ENCODE measurements around the gene DNAH14.

GRCh38 chr1:225131869-225132268 lies 202.4 kb downstream of the DNAH14 start:
- TF ChIP-seq CTCF (IDR thresholded peaks at IDR 0.05) (no peak), POLR2A (IDR thresholded peaks at IDR 0.05) (no peak)

All from adrenal gland (tissue), 5 donors.